ENCODE measurements around the gene BCL7A.

The BCL7A gene

GRCh38 chr12:122021822-122022392 lies at the start of gene BCL7A:
Gene BCL7A, plus strand, starts transcription at chr12:122021884. Its CDS starts 208 bp downstream, at chr12:122022092.
- DNase-seq (ENCODE audit: low spot score): peak; percentile 85
- no peak for TF ChIP-seq CTCF (IDR thresholded peaks at IDR 0.05; ENCODE audit: borderline replicate concordance, control extremely low read depth, extremely low read depth, insufficient read depth, missing control alignments)
- in situ Hi-C loops (cut with MboI; ENCODE audit: low sequenced_read_pairs, unreplicated experiment): no loop called here

DNA sequence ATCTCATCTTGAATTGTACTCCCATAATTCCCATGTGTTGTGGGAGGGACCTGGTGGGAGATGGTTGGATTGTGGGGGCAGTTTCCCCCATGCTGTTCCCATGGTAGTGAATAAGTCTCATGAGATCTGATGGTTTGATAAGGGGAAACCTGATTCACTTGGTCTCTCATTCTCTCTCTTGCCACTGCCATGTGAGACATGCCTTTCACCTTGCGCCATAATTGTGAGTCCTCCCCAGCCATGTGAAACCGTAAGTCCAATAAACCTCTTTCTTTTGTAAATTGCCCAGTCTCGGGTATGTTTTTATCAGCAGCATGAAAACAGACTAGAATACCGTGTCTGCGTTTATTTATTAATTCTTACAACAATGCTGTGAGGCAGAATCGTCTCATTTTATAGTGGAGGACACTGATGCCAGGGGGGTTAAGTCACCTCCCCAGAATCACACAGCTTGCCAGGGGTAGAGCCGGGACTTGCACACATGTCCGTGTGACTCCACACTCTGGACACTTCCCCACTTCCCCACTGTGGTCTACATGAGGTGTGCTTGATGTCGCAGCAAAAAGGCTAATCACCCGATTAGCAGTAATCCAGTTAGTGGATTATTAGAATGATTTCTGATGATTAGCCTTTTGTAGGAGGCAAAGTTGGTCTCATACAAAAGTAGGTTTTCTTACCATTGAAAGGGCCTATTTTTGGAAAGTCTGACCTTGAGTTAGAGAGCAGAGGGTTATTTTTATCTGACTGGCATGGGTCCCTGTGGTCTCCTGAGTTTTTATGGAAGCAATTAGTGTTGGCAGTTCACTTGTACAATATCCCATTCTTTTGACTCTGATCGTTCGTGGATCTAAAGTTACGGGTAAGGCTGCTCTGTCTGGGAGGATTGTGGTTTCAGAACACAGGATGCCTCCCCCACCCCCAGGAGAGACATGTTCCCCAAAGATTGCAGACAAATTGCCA lies 47.4 kb upstream of the BCL7A start:
- in situ Hi-C loops (cut with MboI; ENCODE audit: low sequenced_read_pairs, unreplicated experiment): no loop called here
- DNase-seq (ENCODE audit: low spot score): no peak
- TF ChIP-seq CTCF (IDR thresholded peaks at IDR 0.05; ENCODE audit: borderline replicate concordance, control extremely low read depth, extremely low read depth, insufficient read depth, missing control alignments): no peak

- no peak for TF ChIP-seq CTCF (IDR thresholded peaks at IDR 0.05; ENCODE audit: borderline replicate concordance, control extremely low read depth, extremely low read depth, insufficient read depth, missing control alignments)
- DNase-seq (ENCODE audit: low spot score): no peak
- in situ Hi-C loops (cut with MboI; ENCODE audit: low sequenced_read_pairs, unreplicated experiment): no loop called here
These were observed 46.7 kb upstream of the BCL7A start for GRCh38 chr12:121975021-121975420.

DNA sequence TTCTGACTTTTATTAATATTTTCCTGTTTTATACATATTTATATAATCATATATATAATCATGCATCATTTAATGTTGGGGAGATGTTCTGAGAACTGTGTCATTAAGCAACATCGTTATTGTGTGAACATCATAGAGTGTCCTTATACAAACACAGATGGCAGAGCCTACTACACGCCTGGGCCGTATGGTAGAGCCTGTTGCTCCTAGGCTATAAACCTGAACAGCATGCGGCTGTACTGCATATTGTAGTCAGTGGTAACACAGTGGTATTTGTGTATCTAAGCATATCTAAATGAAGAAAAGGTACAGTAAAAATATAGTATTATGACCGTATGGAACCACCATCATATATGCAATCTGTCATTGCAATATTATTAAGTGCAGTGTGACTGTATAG lies 44.7 kb upstream of the BCL7A start:
- no peak for TF ChIP-seq CTCF (IDR thresholded peaks at IDR 0.05; ENCODE audit: borderline replicate concordance, control extremely low read depth, extremely low read depth, insufficient read depth, missing control alignments)
- no peak for DNase-seq (ENCODE audit: low spot score)
- in situ Hi-C loops (cut with MboI; ENCODE audit: low sequenced_read_pairs, unreplicated experiment): no loop called here

DNA sequence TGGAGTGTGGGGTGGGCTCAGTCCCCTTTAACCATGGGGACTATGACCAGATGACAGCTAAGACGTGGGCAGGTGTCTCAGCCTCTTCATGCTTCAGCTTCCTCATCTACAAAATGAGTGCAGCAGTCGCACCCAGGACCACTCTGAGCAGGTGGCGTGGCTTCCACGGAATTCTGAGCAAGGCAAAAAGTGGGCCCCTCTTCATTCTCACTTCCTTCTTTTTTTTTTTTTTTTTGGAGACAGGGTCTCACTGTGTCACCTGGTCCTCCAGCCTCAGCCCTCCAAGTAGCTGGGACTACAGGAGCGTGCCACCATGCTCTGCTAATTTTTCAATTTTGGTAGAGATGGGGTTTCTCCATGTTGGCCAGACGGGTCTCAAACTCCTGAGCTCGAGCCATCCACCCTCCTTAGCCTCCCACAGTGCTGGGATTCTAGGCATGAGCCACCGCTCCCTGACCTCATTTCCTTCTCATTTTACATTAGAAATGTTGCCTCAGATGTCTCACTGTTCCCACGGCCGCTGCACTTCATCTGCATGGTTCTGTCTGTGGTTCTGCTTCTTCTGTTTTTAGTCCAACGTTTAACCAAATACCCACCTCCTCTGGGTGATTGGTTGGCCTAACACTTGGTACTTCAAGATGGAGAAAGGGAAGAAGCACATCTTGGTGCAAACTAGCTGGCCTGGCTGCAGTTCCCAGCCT lies 41.3 kb upstream of the BCL7A start:
- TF ChIP-seq CTCF (IDR thresholded peaks at IDR 0.05; ENCODE audit: borderline replicate concordance, control extremely low read depth, extremely low read depth, insufficient read depth, missing control alignments): no peak
- peak; percentile 60 for DNase-seq (ENCODE audit: low spot score)
- in situ Hi-C loops (cut with MboI; ENCODE audit: low sequenced_read_pairs, unreplicated experiment): no loop called here

DNA sequence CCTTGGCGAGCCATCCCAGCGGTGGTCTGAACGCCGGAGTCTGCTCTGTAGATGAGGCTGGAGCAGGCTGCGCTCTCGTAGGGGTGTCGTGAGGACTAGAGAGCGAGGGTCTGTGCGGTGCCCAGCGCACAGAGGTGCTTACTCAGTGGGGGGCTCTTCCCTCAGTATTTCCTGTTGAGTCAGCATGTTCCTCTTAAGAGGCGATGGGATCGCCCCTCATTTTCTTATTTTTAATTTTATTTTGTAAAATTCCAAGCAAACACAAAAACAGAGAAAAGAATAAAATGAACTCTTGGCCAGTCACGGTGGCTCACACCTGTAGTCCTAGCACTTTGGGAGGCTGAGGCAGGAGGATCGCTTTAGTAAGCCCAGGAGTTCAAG lies 40.8 kb upstream of the BCL7A start:
- in situ Hi-C loops (cut with MboI; ENCODE audit: low sequenced_read_pairs, unreplicated experiment): no loop called here
- TF ChIP-seq CTCF (IDR thresholded peaks at IDR 0.05; ENCODE audit: borderline replicate concordance, control extremely low read depth, extremely low read depth, insufficient read depth, missing control alignments): no peak
- no peak for DNase-seq (ENCODE audit: low spot score)

Measured in GM13976 (cell line).